HG03025 (cell line): ENCODE data around the gene MAML3.

ENCODE experiments used
- ATAC-seq: cut with Tn5 transposase; IDR thresholded peaks from one replicate; pipeline ENCODE4 v1.9.1; 2021; ENCODE audit warnings: mild to moderate bottlenecking, moderate library complexity; ENCODE audit not compliant: unreplicated experiment, low FRiP score

Gene MAML3

GRCh38 chr4:139776235-139776634 lies 377.7 kb downstream of the MAML3 start:
- ATAC-seq, result no peak

- no peak for ATAC-seq
These were observed 379.1 kb downstream of the MAML3 start for GRCh38 chr4:139774759-139775487.

GRCh38 chr4:139773560-139774318 lies 380.2 kb downstream of the MAML3 start:
- no peak for ATAC-seq

GRCh38 chr4:139770361-139770760 lies 383.6 kb downstream of the MAML3 start:
- ATAC-seq, result no peak

GRCh38 chr4:139769364-139769763 lies 384.6 kb downstream of the MAML3 start:
- ATAC-seq, result no peak

GRCh38 chr4:139768896-139769295 lies 385.1 kb downstream of the MAML3 start:
- ATAC-seq, result no peak

GRCh38 chr4:139768366-139768765 lies 385.6 kb downstream of the MAML3 start:
- ATAC-seq, result no peak

- no peak for ATAC-seq
These were observed 386.4 kb downstream of the MAML3 start for GRCh38 chr4:139767585-139767984.

GRCh38 chr4:139767168-139767567 lies 386.8 kb downstream of the MAML3 start:
- ATAC-seq, result no peak

- no peak for ATAC-seq
These were observed 389.2 kb downstream of the MAML3 start for GRCh38 chr4:139764686-139765310.

- ATAC-seq, result no peak
These were observed 389.8 kb downstream of the MAML3 start for GRCh38 chr4:139764182-139764581.

- no peak for ATAC-seq
These were observed 390.3 kb downstream of the MAML3 start for GRCh38 chr4:139763672-139764071.

- ATAC-seq, result no peak
These were observed 390.8 kb downstream of the MAML3 start for GRCh38 chr4:139763205-139763604.

GRCh38 chr4:139762720-139763119 lies 391.3 kb downstream of the MAML3 start:
- no peak for ATAC-seq

GRCh38 chr4:139761461-139761860 lies 392.5 kb downstream of the MAML3 start:
- no peak for ATAC-seq

GRCh38 chr4:139760567-139760966 lies 393.4 kb downstream of the MAML3 start:
- ATAC-seq, result no peak

- ATAC-seq, result no peak
These were observed 394.9 kb downstream of the MAML3 start for GRCh38 chr4:139759097-139759496.

GRCh38 chr4:139756391-139757180 lies 397.4 kb downstream of the MAML3 start:
- ATAC-seq, result no peak

GRCh38 chr4:139754938-139755337 lies 399.0 kb downstream of the MAML3 start:
- no peak for ATAC-seq

GRCh38 chr4:139753686-139754085 lies 400.3 kb downstream of the MAML3 start:
- no peak for ATAC-seq
